RWPE1 (cell line): ENCODE data around the gene AHCYL2.
A peak's percentile ranks its signal among the peaks of the same experiment; 100 is the strongest.

ENCODE experiments used
- CTCF ChIA-PET: fragments of 350-600 bp; sonication (Branson Sonifier 250); formaldehyde crosslinking; extraction: SDS; loops from one replicate; lab custom pipeline; 2021; lab: Yijun Ruan, JAX
- POLR2A ChIA-PET: fragments of 400-600 bp; formaldehyde crosslinking; extraction: SDS; loops from one replicate; lab custom pipeline; 2020; ENCODE audit warnings: antibody characterized with exemption; ENCODE audit not compliant: low non-redundant PET; lab: Yijun Ruan, JAX
- DNase-seq: peaks from one replicate; pipeline ENCODE4 v3.0.0; 2012; ENCODE audit warnings: low spot score
- H3K27ac ChIP-seq: fragments of 450-650 bp; 2 replicates; pipeline ENCODE4 v1.5.1; 2017
- TF ChIP-seq, protein P1 (sequence below): fragments of 450-650 bp; conservative IDR thresholded peaks from 2 replicates; pipeline ENCODE4 v1.5.1; 2017; ENCODE audit warnings: low read depth, mild to moderate bottlenecking

Gene AHCYL2

GRCh38 chr7:129270077-129270476 lies 45.2 kb downstream of the AHCYL2 start:
- ChIA-PET CTCF (no interaction called here), POLR2A (no interaction called here)
- H3K27ac ChIP-seq = no peak overlapping the region
- no peak for DNase-seq
- TF ChIP-seq, protein P1, sequence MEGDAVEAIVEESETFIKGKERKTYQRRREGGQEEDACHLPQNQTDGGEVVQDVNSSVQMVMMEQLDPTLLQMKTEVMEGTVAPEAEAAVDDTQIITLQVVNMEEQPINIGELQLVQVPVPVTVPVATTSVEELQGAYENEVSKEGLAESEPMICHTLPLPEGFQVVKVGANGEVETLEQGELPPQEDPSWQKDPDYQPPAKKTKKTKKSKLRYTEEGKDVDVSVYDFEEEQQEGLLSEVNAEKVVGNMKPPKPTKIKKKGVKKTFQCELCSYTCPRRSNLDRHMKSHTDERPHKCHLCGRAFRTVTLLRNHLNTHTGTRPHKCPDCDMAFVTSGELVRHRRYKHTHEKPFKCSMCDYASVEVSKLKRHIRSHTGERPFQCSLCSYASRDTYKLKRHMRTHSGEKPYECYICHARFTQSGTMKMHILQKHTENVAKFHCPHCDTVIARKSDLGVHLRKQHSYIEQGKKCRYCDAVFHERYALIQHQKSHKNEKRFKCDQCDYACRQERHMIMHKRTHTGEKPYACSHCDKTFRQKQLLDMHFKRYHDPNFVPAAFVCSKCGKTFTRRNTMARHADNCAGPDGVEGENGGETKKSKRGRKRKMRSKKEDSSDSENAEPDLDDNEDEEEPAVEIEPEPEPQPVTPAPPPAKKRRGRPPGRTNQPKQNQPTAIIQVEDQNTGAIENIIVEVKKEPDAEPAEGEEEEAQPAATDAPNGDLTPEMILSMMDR = no peak

DNA sequence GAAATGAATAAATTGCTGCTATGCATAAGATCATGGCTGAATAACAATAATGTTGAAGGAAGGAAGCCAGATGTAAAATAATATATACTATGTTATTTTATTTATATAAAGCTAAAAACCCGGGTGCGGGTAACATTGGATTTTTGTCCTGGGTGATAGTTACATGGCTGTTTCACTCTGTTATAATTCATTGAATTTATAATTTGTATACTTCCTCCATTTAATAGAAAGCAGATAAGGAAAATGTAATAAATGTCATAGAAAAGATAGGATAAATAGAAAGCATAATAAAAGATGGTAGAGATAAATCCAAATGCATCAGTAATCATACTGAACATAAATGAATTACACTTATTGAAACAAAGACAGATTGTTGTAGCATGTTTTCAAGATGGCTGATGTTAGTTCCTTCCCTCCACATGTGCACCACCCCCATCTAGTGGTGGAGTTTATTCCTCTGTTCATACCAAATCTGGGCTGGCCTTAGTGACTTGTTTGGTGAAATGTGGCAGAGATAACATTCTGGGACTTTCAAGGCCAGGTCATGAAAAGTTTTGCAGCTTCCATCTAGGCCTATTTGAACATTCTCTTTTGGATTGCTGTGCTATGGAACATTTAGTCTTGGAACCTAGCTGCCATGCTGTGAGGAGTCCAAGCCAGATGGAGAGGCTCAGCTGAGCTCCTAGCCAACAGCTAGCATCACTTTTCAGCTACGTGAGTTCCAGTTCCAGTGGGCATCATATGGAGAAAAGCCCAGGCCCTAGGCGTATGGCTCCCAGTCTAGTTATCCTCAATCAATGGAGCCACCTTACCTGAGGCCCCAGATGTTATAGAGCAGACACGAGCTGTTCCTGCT lies 46.9 kb downstream of the AHCYL2 start:
- no peak overlapping the region for H3K27ac ChIP-seq
- peak; percentile 35 for DNase-seq
- TF ChIP-seq, protein P1 = peak; percentile 71
- CTCF ChIA-PET = interaction anchor here (1.0 kb wide), 1 partner anchor 53 kb away, joined by 4 read pairs; no protein-coding TSS in a partner anchor
- POLR2A ChIA-PET = no interaction called here

GRCh38 chr7:129273936-129274335 lies 49.1 kb downstream of the AHCYL2 start:
- TF ChIP-seq, protein P1 = no peak
- CTCF ChIA-PET = no interaction called here
- DNase-seq = no peak
- no peak overlapping the region for H3K27ac ChIP-seq
- POLR2A ChIA-PET = no interaction called here

DNA sequence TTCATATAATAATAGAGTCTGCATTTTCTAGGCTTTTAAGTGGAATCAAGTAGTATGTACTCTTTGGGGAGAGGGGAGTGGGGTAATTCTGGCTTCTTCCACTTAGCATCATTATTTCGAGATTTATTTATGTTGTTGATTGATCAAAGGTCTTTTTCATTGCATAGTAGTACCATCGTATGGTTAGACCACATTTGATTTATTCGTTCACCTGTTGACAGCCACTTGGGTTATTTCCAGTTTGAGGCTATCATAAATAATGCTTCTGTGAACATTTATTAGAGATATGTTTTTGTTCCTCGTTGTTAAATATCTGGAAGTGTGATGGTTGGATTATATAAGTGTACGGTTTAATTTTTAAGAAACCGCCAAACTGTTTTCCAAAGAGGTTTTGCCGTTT lies 52.8 kb downstream of the AHCYL2 start:
- no peak for DNase-seq
- ChIA-PET CTCF (no interaction called here), POLR2A (no interaction called here)
- no peak overlapping the region for H3K27ac ChIP-seq
- TF ChIP-seq, protein P1 = no peak

GRCh38 chr7:129278688-129279087 lies 53.9 kb downstream of the AHCYL2 start:
- ChIA-PET POLR2A (no interaction called here), CTCF (no interaction called here)
- no peak overlapping the region for H3K27ac ChIP-seq
- no peak for DNase-seq
- TF ChIP-seq, protein P1 = no peak

DNA sequence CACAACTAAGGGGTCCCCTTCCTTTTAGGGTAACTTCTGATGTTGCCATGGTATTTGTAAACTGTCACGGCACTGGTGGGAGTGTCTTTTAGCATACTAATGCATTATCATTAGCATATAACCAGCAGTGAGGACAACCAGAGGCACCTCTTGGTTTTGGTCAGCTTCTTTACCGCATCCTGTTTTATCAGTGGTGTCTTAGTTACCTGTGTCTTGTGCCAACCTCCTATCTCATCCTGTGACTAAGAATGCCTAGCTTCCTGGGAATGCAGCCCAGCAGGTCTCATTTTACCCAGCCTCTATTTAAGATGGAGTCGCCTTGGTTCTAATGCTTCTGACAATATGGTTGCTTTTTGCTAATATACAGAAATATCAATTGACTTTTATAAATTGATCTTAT lies 54.9 kb downstream of the AHCYL2 start:
- TF ChIP-seq, protein P1 = no peak
- CTCF ChIA-PET = no interaction called here
- no peak for DNase-seq
- H3K27ac ChIP-seq = no peak overlapping the region
- POLR2A ChIA-PET = no interaction called here
